PC-9 (cell line): ENCODE results near the gene NKAIN2.

ENCODE experiments used
- CTCF ChIP-seq: fragments of 200-600 bp; sonication (generic); conservative IDR thresholded peaks from 2 replicates; pipeline ENCODE4 v1.6.1; 2017; ENCODE audit warnings: mixed run types, antibody characterized with exemption, mild to moderate bottlenecking, moderate library complexity
- EZH2 ChIP-seq: fragments of 200-600 bp; sonication (generic); IDR thresholded peaks from 2 replicates; pipeline ENCODE4 v1.8.0; 2017; ENCODE audit warnings: antibody characterized with exemption, low read depth

DNA sequence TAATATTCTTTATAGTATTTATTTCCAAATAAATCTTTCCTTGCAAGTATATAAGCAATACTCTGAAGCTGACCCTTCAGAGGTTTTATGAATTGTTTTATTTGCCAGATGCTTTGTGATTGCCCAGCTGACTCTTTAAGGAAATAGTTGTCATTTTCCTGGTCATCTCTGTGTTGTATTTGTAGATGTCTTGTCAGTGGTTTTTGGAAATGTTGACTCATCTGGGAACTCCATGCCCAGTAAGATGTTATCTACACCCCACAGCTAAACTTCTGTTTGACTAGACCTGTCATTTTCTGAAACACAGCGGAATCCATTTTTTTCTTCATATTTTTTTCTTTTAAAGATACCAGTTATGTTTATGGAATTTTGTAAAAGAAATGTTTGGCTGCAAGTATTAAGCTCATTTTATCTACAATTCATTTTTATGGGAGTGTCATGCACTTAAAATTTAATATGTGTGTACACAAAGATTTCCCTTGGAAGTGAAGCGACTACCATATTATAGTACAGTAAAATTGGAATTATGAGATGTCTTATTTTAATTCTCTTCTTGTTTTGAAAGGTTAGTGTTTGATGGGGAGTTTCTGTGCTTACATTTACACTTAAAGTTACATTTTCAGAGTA, 491.0 kb downstream of the NKAIN2 start:
- TF ChIP-seq CTCF (no peak), EZH2 (no peak)
